ENCODE data around the gene FNDC10.
"Not testable (repeated sequence)": the region's sequence is repeated elsewhere in the genome, so short reads cannot be mapped to it uniquely, and the experiment has no call there.

Gene FNDC10

DNA sequence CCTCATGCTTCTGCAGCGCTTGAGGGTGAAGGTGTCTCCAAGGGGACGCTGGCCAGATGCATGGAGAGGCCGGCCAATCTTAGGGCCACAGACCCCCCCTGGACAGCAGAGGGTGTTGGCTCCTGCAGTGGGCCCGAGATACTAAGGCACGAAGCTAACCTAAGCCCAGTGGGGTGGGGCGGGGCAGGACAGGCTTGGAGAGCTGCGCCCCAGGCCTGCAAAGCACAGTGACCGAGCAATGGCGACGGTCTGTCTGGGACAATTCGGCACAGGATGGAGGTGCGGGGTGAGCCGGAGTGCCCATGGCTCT, 1.3 kb downstream of the FNDC10 start:
- no peak for DNase-seq

GRCh38 chr1:1598051-1598719, 1.8 kb downstream of the FNDC10 start:
- no peak for DNase-seq

DNA sequence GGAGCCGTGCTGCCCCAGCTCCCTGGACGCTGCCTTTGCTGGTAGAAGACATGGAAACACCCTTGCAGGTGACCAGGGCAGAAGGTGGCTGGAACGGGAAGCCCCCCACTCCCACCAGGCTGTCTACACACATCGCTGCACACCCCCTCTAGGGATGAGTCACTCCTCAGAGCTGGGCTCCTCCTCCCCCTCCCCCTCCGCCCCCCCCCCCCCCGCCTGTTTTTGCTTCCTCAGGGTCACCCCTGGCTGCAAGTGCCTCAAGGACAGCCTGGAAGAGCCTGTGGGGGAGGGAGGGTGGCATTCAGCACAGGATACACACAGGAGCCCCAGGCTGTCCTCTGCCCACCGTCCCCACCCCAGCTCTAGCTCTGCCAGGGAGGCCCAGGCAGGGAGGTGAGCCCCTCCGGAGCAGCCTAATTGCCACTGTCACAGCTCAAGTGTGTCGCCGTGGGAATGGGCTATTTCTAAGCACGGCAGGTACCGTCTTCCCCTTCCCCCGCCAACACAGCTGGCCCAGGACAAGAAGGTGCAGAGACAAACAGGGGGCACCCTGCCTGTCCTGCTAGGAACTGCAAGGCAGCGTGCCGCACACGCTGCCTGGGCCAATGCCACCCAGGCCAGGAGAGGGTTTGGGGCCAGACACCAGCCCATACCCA, 2.5 kb downstream of the FNDC10 start:
- no peak for DNase-seq

DNA sequence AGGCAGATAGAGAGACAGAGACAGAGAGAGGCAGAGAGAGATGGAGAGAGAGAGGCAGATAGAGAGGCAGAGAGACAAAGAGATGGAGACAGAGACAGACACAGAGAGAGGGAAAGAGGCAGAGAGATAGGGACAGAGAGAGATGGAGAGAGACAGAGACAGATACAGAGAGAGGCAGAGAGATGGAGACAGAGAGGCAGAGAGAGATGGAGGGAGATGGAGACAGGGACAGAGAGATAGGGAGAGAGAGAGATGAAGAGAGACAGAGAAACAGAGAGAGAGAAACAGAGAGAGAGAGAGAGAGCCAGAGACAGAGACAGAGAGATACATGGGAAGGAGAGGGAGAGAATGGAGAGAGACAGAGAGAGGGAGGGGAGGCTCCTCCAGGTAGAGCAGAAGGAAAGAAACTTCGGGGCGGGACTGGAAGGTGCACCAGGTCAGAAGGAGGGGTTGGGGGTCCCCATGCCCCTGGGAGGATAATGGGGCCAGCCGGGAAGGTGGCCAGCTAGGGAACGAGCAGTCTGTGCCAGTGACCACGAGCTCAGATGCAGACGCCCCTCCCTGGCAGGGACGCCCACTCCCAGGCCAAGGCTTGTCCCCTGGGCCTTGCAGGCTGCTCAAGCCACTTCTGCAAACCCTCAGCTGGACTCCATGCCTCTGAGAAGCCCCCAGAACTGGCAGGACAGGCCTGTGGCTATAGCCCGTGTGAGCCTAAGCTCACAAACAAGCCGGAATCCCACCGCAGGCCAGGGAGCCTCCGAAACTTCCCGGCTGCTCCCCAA, 3.3 kb downstream of the FNDC10 start:
- DNase-seq: no peak

- not testable (repeated sequence) for DNase-seq
Observed at GRCh38 chr1:1595341-1595740, 4.6 kb downstream of the FNDC10 start.

- no peak for DNase-seq
Observed at GRCh38 chr1:1594602-1595260, 5.2 kb downstream of the FNDC10 start.

DNA sequence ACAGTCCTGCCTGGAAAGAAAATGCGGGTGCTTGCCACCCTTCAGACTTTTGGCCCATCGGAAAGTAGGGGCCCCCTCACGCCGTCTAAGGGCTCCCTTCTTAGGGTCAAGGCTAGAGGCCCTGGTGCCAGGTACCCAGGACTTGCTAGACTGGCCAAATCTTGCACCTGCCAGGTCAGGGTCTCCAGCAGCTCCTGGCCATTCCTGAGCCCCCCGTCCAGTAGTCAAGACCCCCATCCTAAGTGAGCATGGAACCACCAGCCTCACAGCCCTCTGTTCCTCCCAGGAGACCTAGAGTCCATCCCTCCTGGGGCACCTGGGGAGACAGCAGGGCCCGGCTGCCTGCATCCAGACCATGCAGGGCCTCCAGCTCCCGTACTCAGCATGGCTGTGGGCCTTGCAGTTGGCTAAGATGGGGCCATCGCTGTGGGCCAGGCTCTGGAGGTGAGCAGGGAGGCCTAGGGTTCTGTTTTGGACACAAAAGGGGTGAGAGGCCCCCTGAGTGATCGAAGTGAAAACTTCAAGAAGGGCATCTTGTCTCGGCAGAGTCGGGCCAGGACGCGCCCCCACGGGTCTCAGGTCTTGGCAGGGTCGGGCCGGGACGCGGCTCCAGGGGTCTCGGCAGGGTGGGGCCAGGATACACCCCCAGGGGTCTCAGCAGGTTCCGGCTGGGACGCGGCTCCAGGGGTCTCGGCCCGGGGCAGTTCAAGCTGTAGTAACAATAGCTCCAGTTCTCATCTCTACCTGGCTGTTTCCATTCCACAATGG, 5.9 kb downstream of the FNDC10 start:
- DNase-seq: no peak

DNA sequence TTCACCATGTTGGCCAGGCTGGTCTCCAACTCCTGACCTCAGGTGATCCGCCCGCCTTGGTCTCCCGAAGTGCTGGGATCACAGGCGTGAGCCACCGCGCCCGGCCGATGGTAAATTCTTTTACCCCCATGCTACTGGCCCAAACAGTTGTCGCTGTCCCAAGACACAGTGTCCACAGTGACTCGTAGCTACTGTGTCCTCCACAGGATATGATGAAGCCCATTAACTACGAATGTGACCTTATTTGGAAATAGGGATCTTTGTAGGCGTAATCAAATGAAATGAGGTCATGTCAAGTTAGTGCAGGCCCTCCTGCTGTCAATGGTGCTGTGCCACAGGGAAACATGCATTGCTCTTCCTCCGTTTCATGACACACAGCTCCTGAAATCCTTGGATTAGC, 8.5 kb downstream of the FNDC10 start:
- DNase-seq: no peak

- DNase-seq: no peak
Observed at GRCh38 chr1:1583347-1584010, 16.5 kb downstream of the FNDC10 start.

- DNase-seq: no peak
Observed at GRCh38 chr1:1582585-1583346, 17.2 kb downstream of the FNDC10 start.

GRCh38 chr1:1578371-1578940, 21.5 kb downstream of the FNDC10 start:
- no peak for DNase-seq

- DNase-seq: no peak
Observed at GRCh38 chr1:1577367-1578011, 22.4 kb downstream of the FNDC10 start.

GRCh38 chr1:1574721-1575537, 25.0 kb downstream of the FNDC10 start, which contains the start of gene SSU72:
Gene SSU72, minus strand, starts transcription at chr1:1574863. Its CDS starts 306 bp downstream, at chr1:1574557.
- peak; percentile 88 to 90 for DNase-seq

GRCh38 chr1:1573843-1574720, 25.9 kb downstream of the FNDC10 start:
- DNase-seq: peak; percentile 47 to 48

GRCh38 chr1:1569341-1569740, 30.6 kb downstream of the FNDC10 start:
- DNase-seq: no peak

DNA sequence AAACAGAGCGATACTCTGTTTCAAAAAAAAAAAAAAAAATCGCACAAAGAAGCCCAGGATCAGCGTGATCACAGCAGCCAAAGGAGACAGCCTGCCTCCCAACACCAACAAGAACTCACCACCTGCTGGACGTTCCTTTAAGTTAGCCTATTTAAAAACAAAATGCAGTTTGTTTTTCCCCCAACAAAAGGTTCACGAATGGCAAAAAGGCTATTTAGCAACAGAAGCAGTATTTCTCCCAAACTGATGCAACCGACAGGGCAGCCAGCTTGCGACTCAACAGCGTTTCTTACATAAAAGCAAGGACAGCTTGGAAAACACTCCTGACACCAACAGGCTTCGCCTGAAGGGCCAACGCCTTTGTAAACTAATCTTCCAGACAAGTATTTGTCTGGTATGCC, 32.0 kb downstream of the FNDC10 start:
- DNase-seq: no peak

- DNase-seq: no peak
Observed at GRCh38 chr1:1567152-1567875, 32.6 kb downstream of the FNDC10 start.

GRCh38 chr1:1565340-1565739, 34.6 kb downstream of the FNDC10 start:
- DNase-seq: no peak

Data from activated CD4-positive, alpha-beta T cell treated with anti-CD3 and anti-CD28 coated beads, Interleukin-2, amount 50 U/mL, for 4 hours (primary cell).